Right lobe of liver (tissue), 4 donors: ENCODE data around the gene LRTM1.

ENCODE experiments used
- POLR2A ChIP-seq: fragments of 450-650 bp; IDR thresholded peaks from one replicate; pipeline ENCODE4 v1.6.1; 2017; ENCODE audit warnings: antibody characterized with exemption, mild to moderate bottlenecking
- TF ChIP-seq, protein P1 (sequence below), 4 donors: fragments of 200-600 bp in 3 of 4; fragments of 450-650 bp in 1 of 4; IDR thresholded peaks; one replicate each; pipeline versions ENCODE4 v1.5.1 to v1.8.0; 2016 to 2022; ENCODE audit warnings: antibody characterized with exemption in 4 of 4, mild to moderate bottlenecking in 2 of 4
- donor health status: DM: no; HTN: no; CAD: no.
- donor health status: DM: no; HTN: no; CAD: no.
- donor health status: DM: no; HTN: yes; CAD: no.

DNA sequence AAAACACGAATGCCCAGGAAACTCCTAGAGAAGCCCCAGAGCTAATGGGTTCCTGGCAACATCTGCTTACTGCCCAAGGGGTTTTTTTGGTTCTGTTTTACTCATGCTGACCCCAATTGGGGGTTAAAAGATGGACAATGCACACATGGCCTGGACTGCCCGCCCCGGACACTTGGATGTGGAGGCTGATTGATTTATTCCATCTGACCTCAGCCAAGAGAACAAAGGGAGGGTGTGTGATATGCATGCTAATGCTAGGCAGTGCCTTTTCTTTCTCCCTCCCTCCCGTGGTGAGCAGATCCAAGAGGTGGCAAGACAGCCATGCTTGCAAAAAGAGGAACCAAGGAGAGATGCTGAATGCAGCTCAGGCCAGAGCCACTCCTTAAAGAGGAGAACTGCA, 3.3 kb upstream of the LRTM1 start:
- TF ChIP-seq POLR2A = no peak
- TF ChIP-seq, protein P1, sequence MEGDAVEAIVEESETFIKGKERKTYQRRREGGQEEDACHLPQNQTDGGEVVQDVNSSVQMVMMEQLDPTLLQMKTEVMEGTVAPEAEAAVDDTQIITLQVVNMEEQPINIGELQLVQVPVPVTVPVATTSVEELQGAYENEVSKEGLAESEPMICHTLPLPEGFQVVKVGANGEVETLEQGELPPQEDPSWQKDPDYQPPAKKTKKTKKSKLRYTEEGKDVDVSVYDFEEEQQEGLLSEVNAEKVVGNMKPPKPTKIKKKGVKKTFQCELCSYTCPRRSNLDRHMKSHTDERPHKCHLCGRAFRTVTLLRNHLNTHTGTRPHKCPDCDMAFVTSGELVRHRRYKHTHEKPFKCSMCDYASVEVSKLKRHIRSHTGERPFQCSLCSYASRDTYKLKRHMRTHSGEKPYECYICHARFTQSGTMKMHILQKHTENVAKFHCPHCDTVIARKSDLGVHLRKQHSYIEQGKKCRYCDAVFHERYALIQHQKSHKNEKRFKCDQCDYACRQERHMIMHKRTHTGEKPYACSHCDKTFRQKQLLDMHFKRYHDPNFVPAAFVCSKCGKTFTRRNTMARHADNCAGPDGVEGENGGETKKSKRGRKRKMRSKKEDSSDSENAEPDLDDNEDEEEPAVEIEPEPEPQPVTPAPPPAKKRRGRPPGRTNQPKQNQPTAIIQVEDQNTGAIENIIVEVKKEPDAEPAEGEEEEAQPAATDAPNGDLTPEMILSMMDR (IDR thresholded peaks at IDR 0.05) = no peak
